Ascending aorta (tissue), 2 donors: ENCODE results near the gene NAT9. TPM values are rescaled to one million over a fixed set of nuclear protein-coding genes. Genes with fewer than 3 reads are reported as not detected.

Experiments used
- DNase-seq, 2 donors: peaks; one replicate each; pipeline ENCODE4 v3.0.0-alpha.2; 2019; ENCODE audit warnings: low spot score in 2 of 2
- H3K27ac ChIP-seq, 2 donors: fragments of 200-600 bp; sonication (generic); one replicate each; pipeline ENCODE4 v1.5.1; 2016 to 2017; ENCODE audit warnings: mild to moderate bottlenecking in 1 of 2
- H3K27me3 ChIP-seq: fragments of 200-600 bp; sonication (generic); one replicate; pipeline ENCODE4 v1.5.1; 2017
- H3K36me3 ChIP-seq, 2 donors: fragments of 200-600 bp; sonication (generic); one replicate each; pipeline ENCODE4 v1.5.1; 2016
- H3K4me1 ChIP-seq, 2 donors: fragments of 200-600 bp; sonication (generic); one replicate each; pipeline ENCODE4 v1.5.1; 2016 to 2017; ENCODE audit warnings: mild to moderate bottlenecking in 1 of 2
- H3K4me3 ChIP-seq, 2 donors: fragments of 200-600 bp; sonication (generic); one replicate each; pipeline ENCODE4 v1.5.1; 2016 to 2017; ENCODE audit warnings: mild to moderate bottlenecking in 1 of 2
- H3K9me3 ChIP-seq, 2 donors: fragments of 200-600 bp; sonication (generic); one replicate each; pipeline ENCODE4 v1.5.1; 2016
- intact Hi-C: fragments of 100-400 bp; cut with DNase I; formaldehyde crosslinking; loops from one replicate; pipeline ENCODE4 v1.15.1; 2023
- total RNA-seq: library from RNA; depleted of rRNA; stranded (reverse); fragments of >200 nt; gene quantifications from one replicate; pipeline ENCODE4 v1.1.0, GENCODE V29; 2016
- TF ChIP-seq, protein P1 (sequence below), 3 experiments: fragments of 200-600 bp in 2 of 3; fragments of 450-650 bp in 1 of 3; sonication (generic) in 2 of 3; IDR thresholded peaks; one replicate each; pipeline ENCODE4 v1.5.1; 2016 to 2019; ENCODE audit warnings: antibody characterized with exemption in 3 of 3, mild to moderate bottlenecking in 1 of 3, moderate library complexity in 1 of 3

Gene NAT9
- total RNA-seq, 1 donor from 2014 or later = 13.3 TPM

DNA sequence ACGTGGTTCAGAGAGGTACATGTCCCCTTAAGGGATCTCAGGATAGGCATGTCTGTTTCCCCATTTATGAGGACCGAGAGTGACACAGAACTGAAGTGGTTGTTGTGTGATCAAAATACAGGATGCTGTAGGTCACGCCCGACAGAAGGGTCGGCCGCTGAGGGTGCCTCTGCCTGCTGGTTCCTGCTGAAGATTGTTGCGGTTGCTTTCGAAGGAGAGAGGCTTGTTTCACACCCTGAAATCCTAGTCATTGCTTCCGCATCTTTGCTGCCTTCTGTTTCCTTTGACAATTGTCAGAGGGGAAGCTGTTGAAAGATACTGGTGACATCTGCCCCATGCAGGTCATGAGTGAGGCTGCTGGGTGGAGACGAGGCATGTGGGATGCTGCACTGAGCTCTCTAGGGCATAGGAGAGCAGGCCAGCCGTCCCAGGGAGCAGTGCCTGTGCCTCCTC, 3.8 kb upstream of the NAT9 start:
- Histone ChIP-seq H3K27ac (no peak overlapping the region), H3K36me3 (peaks cover 0 to 15% of the 10 kb centered on the region in 2 donors), H3K27me3 (no peaks in the 10 kb centered on the region), H3K4me1 (peaks cover 5 to 16% of the 10 kb centered on the region in 2 donors), H3K9me3 (no peaks in the 10 kb centered on the region), H3K4me3 (no peak overlapping the region)
- DNase-seq = peak; percentile 39 to 78
- TF ChIP-seq, protein P1, sequence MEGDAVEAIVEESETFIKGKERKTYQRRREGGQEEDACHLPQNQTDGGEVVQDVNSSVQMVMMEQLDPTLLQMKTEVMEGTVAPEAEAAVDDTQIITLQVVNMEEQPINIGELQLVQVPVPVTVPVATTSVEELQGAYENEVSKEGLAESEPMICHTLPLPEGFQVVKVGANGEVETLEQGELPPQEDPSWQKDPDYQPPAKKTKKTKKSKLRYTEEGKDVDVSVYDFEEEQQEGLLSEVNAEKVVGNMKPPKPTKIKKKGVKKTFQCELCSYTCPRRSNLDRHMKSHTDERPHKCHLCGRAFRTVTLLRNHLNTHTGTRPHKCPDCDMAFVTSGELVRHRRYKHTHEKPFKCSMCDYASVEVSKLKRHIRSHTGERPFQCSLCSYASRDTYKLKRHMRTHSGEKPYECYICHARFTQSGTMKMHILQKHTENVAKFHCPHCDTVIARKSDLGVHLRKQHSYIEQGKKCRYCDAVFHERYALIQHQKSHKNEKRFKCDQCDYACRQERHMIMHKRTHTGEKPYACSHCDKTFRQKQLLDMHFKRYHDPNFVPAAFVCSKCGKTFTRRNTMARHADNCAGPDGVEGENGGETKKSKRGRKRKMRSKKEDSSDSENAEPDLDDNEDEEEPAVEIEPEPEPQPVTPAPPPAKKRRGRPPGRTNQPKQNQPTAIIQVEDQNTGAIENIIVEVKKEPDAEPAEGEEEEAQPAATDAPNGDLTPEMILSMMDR (IDR thresholded peaks at IDR 0.05) = no peak
- intact Hi-C loops = loop anchor here (10.0 kb wide), 2 partner anchors 335 to 575 kb away; partner anchors contain the start of gene RPL38

DNA sequence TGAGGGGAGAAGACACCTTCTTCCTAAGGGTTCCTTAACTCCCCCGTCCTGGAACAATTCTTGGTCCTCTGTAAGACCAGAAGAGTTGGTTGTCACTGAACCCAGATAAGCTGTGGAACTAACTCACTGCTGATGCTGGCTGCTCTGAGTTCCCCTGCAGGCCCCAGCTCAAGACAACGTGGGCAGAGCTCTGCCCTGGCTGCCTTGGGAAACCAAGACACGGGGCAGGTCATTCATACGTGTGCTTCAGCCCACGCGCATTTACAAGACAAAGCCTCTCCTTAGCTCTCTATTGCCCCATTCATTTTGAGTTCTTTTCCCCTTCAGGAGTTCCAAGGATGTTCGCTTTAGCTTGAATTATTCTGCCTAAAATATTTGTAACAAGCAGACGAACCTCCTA, 3.4 kb upstream of the NAT9 start:
- Histone ChIP-seq H3K4me1 (peaks cover 5 to 20% of the 10 kb centered on the region in 2 donors), H3K27ac (no peak overlapping the region), H3K36me3 (peaks cover 0 to 15% of the 10 kb centered on the region in 2 donors), H3K9me3 (no peaks in the 10 kb centered on the region), H3K4me3 (no peak overlapping the region), H3K27me3 (no peaks in the 10 kb centered on the region)
- DNase-seq = no peak
- intact Hi-C loops = loop anchor here (10.0 kb wide), 2 partner anchors 335 to 575 kb away; partner anchors contain the start of gene RPL38
- TF ChIP-seq, protein P1 (IDR thresholded peaks at IDR 0.05) = no peak

DNA sequence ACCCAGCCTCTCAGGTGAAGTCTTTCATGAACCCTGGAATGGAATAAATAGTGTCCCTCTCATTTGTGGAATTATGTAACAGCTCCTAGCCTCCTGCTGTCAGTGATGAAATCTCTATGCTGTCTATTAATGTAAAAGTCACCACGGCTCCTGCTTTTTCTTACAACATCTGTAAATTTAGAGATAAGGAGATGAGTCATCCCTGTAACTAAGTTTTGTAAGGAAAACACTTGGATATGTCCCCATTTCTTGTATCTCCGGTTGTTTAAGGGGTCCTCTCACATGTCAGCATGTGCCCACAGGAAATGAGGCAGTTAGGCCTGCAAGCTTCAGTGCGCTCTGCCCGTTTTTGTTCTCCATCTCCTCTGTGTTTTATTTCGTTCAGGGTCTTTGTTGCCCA, 2.8 kb upstream of the NAT9 start:
- TF ChIP-seq, protein P1 (IDR thresholded peaks at IDR 0.05) = no peak
- DNase-seq = no peak
- H3K4me3 ChIP-seq = no peak overlapping the region
- H3K36me3 ChIP-seq = peaks cover 0 to 15% of the 10 kb centered on the region in 2 donors
- no peaks in the 10 kb centered on the region for H3K27me3 ChIP-seq
- intact Hi-C loops = loop anchor here (10.0 kb wide), 2 partner anchors 334 to 574 kb away; partner anchors contain the start of gene RPL38
- no peaks in the 10 kb centered on the region for H3K9me3 ChIP-seq
- peaks cover 5 to 23% of the 10 kb centered on the region in 2 donors for H3K4me1 ChIP-seq
- H3K27ac ChIP-seq = no peak overlapping the region

DNA sequence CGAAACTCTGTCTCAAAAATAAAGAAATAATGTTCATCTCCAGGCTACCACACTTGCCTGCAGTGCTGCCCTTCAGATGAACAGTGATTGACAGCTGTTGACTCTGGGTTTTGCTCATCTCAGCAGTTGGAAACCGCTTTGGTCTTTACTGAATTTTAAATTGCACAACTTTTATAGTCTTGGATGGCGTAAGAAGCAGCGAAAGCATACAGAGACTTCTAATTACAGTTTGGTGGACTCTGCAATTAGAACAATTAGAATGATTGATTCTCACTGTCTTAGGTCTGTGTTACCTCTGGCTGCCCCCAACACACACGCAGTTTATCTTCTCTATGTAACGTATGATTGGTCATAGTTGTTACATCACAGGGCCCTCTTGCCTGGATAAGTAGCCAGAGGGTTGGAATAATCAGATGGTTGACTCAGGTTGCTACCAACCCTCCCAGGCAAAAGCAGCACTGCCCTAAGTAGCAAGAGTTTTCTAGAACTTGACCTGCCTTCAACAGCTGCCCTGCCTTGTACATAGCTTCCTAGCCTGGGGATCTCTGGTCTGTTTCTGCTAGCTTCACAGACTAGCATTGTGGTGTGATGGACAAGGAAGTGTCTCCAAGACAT, 1.9 kb upstream of the NAT9 start:
- H3K27ac ChIP-seq = no peak overlapping the region
- no peak overlapping the region for H3K4me3 ChIP-seq
- intact Hi-C loops = loop anchor here (10.0 kb wide), 2 partner anchors 333 to 573 kb away; partner anchors contain the start of gene RPL38
- H3K27me3 ChIP-seq = no peaks in the 10 kb centered on the region
- peaks cover 5 to 23% of the 10 kb centered on the region in 2 donors for H3K4me1 ChIP-seq
- H3K9me3 ChIP-seq = no peaks in the 10 kb centered on the region
- no peak for DNase-seq
- TF ChIP-seq, protein P1 (IDR thresholded peaks at IDR 0.05) = no peak
- H3K36me3 ChIP-seq = peaks cover 1 to 20% of the 10 kb centered on the region in 2 donors

DNA sequence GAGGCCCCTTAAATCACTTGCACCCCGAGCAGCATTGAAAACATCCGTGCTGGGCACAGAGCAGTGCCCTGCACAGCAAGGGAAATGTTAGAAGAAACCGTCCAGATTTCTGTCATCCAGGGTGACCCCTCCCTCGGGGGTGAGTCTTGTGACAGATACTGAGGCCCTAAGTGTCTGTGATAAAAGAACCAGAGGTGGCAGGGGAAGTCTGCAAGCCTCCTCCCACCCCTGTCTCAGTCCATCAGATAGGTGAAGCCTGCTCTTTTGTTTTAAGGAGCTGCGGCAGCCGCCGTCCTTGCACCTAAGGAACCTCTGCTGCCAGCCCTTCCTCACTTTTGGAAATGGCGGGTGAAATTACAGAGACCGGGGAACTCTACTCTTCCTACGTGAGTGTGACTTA, 845 bp upstream of the NAT9 start:
- no peaks in the 10 kb centered on the region for H3K27me3 ChIP-seq
- DNase-seq = no peak
- no peaks in the 10 kb centered on the region for H3K9me3 ChIP-seq
- H3K36me3 ChIP-seq = peaks cover 11 to 30% of the 10 kb centered on the region in 2 donors
- TF ChIP-seq, protein P1 (IDR thresholded peaks at IDR 0.05) = no peak
- H3K4me1 ChIP-seq = peaks cover 5 to 23% of the 10 kb centered on the region in 2 donors
- H3K27ac ChIP-seq = no peak overlapping the region
- peak overlapping the region; percentile 73 to 81 for H3K4me3 ChIP-seq
- intact Hi-C loops = loop anchor here (1.0 to 10.0 kb wide), 4 partner anchors 29 to 572 kb away; partner anchors contain the start of genes NHERF1 and RPL38
